GM21515 (cell line): Measurements from ENCODE around the gene ANKS1B.

Source experiments
- ATAC-seq: cut with Tn5 transposase; IDR thresholded peaks from one replicate; pipeline ENCODE4 v1.9.1; 2021; ENCODE audit not compliant: unreplicated experiment

The ANKS1B gene

GRCh38 chr12:99140017-99140720 is 844.6 kb downstream of the ANKS1B start:
- ATAC-seq = no peak

- ATAC-seq = no peak
Observed at GRCh38 chr12:99138393-99138792, 846.3 kb downstream of the ANKS1B start.

GRCh38 chr12:99137124-99137855 is 847.4 kb downstream of the ANKS1B start:
- ATAC-seq = no peak

GRCh38 chr12:99136516-99136915 is 848.2 kb downstream of the ANKS1B start:
- no peak for ATAC-seq

- no peak for ATAC-seq
Observed at GRCh38 chr12:99135376-99135775, 849.4 kb downstream of the ANKS1B start.

- no peak for ATAC-seq
Observed at GRCh38 chr12:99133401-99133800, 851.3 kb downstream of the ANKS1B start.

- ATAC-seq = peak; percentile 26
Observed at GRCh38 chr12:99131751-99132199, 853.0 kb downstream of the ANKS1B start.

- ATAC-seq = peak; percentile 97
Observed at GRCh38 chr12:99130808-99131553, 853.8 kb downstream of the ANKS1B start.

GRCh38 chr12:99128246-99128802 is 856.4 kb downstream of the ANKS1B start:
- no peak for ATAC-seq

GRCh38 chr12:99122959-99123358 is 861.8 kb downstream of the ANKS1B start:
- ATAC-seq = no peak

GRCh38 chr12:99122496-99122895 is 862.2 kb downstream of the ANKS1B start:
- no peak for ATAC-seq

- no peak for ATAC-seq
Observed at GRCh38 chr12:99121546-99121945, 863.2 kb downstream of the ANKS1B start.

GRCh38 chr12:99119943-99120342 is 864.8 kb downstream of the ANKS1B start:
- ATAC-seq = no peak

- no peak for ATAC-seq
Observed at GRCh38 chr12:99119449-99119848, 865.3 kb downstream of the ANKS1B start.

GRCh38 chr12:99111600-99111999 is 873.1 kb downstream of the ANKS1B start:
- no peak for ATAC-seq

- no peak for ATAC-seq
Observed at GRCh38 chr12:99110868-99111267, 873.9 kb downstream of the ANKS1B start.

GRCh38 chr12:99110212-99110611 is 874.5 kb downstream of the ANKS1B start:
- ATAC-seq = no peak

GRCh38 chr12:99108924-99109323 is 875.8 kb downstream of the ANKS1B start:
- ATAC-seq = no peak

GRCh38 chr12:99099786-99100185 is 885.0 kb downstream of the ANKS1B start:
- ATAC-seq = no peak

- ATAC-seq = no peak
Observed at GRCh38 chr12:99097171-99097570, 887.6 kb downstream of the ANKS1B start.

- no peak for ATAC-seq
Observed at GRCh38 chr12:99093166-99093565, 891.6 kb downstream of the ANKS1B start.
